HepG2 (cell line): Measurements from ENCODE around the gene SIGLECL1. TPM values are rescaled to one million over a fixed set of nuclear protein-coding genes. Genes with fewer than 3 reads are reported as not detected.

ENCODE experiments used
- ATAC-seq: fragments of 200-7000 bp; cut with Tn5 transposase; 3 replicates; pipeline ENCODE4 v1.9.1; 2020; ENCODE audit warnings: mild to moderate bottlenecking, moderate library complexity
- BruUV-seq: library from RNA; stranded (reverse); fragments of 400-500 nt; replicated peaks from 2 replicates; lab custom pipeline; 2021; lab: Mats Ljungman, UMichigan
- CTCF ChIA-PET: fragments of 300-600 bp; formaldehyde crosslinking; extraction: SDS; loops from one replicate; lab custom pipeline; 2021; ENCODE audit warnings: low total read pairs, inconsistent platforms, low intra/inter-chr PET ratio; lab: Yijun Ruan, JAX
- POLR2A ChIA-PET: fragments of 350-600 bp; sonication (Branson Sonifier 250); formaldehyde crosslinking; loops from one replicate; lab custom pipeline; 2020; ENCODE audit warnings: antibody characterized with exemption, inconsistent platforms; lab: Yijun Ruan, JAX
- DNase-seq: peaks from one replicate; pipeline ENCODE4 v3.0.0-alpha.2; 2015; ENCODE audit warnings: low spot score
- FAIRE-seq: peaks from 3 replicates; lab custom pipeline; 2011; peaks lifted over from hg19 to GRCh38; lab: Jason Lieb, UNC
- H2AFZ ChIP-seq: one replicate; pipeline ENCODE4 v1.6.1; 2011; ENCODE audit warnings: low read length, inconsistent platforms
- H3K27ac ChIP-seq: fragments of 300-600 bp; 3 replicates; pipeline ENCODE4 v1.8.0; 2011; ENCODE audit warnings: mixed run types, mild to moderate bottlenecking, mixed read lengths, low read length, inconsistent platforms; ENCODE audit not compliant: insufficient read depth; ENCODE audit errors: extremely low read length
- H3K27me3 ChIP-seq, 2 experiments: fragments of 200-600 bp in 1 of 2; 2 replicates in 1 of 2; 3 replicates in 1 of 2; pipeline versions ENCODE4 v1.6.0 to v1.8.0; 2011; ENCODE audit warnings: low read length in 2 of 2, mild to moderate bottlenecking in 2 of 2, moderate library complexity in 2 of 2, inconsistent platforms in 1 of 2; ENCODE audit not compliant: insufficient read depth in 2 of 2, control insufficient read depth in 1 of 2
- H3K36me3 ChIP-seq, 2 experiments: fragments of 200-600 bp in 1 of 2; replicated peaks in 1 of 2; 2 replicates in 1 of 2; 3 replicates in 1 of 2; pipeline versions ENCODE4 v1.5.1 to v1.8.0; 2011; ENCODE audit warnings: low read length in 2 of 2, inconsistent platforms in 1 of 2; ENCODE audit not compliant: insufficient read depth in 2 of 2, control insufficient read depth in 1 of 2
- H3K4me1 ChIP-seq: 2 replicates; pipeline ENCODE4 v1.5.1; 2012; ENCODE audit warnings: low read length, inconsistent platforms; ENCODE audit not compliant: insufficient read depth
- H3K4me2 ChIP-seq: 2 replicates; pipeline ENCODE4 v1.6.0; 2011; ENCODE audit warnings: low read depth, low read length, inconsistent platforms
- H3K4me3 ChIP-seq, 3 experiments: fragments of 200-600 bp in 1 of 3; sonication (generic), shearing (Covaris generic) in 1 of 3; replicated peaks in 1 of 3; 2 replicates each; pipeline ENCODE4 v1.5.1; 2011 to 2016; ENCODE audit warnings: low read length in 3 of 3, inconsistent platforms in 2 of 3, low read depth in 2 of 3, mild to moderate bottlenecking in 2 of 3, control low read depth in 1 of 3, mixed read lengths in 1 of 3; ENCODE audit not compliant: insufficient read depth in 1 of 3
- H3K79me2 ChIP-seq: one replicate; pipeline ENCODE4 v1.6.1; 2011; ENCODE audit warnings: low read length, inconsistent platforms; ENCODE audit not compliant: insufficient read depth
- H3K9ac ChIP-seq: 2 replicates; pipeline ENCODE4 v1.6.0; 2011; ENCODE audit warnings: mild to moderate bottlenecking, low read depth, low read length, inconsistent platforms; ENCODE audit not compliant: insufficient read depth
- H3K9me3 ChIP-seq: 2 replicates; pipeline ENCODE4 v1.5.1; 2012; ENCODE audit warnings: mild to moderate bottlenecking, low read length
- H4K20me1 ChIP-seq: 2 replicates; pipeline ENCODE4 v1.6.0; 2011; ENCODE audit warnings: inconsistent platforms, mild to moderate bottlenecking, low read length, moderate library complexity; ENCODE audit not compliant: insufficient read depth
- AHR ChIP-seq: IDR thresholded peaks from 2 replicates; pipeline ENCODE4 v1.6.1; 2018; ENCODE audit warnings: missing genetic modification reagents, missing compliant biosample characterization
- CBX5 ChIP-seq: sonication (generic); formaldehyde crosslinking; IDR thresholded peaks from 2 replicates; pipeline ENCODE4 v1.4.0; 2020; ENCODE audit warnings: missing genetic modification reagents, borderline replicate concordance
- GTF2F1 ChIP-seq: fragments of 150-350 bp; IDR thresholded peaks from 2 replicates; pipeline ENCODE4 v1.6.1; 2014; ENCODE audit warnings: low read length
- NCOA5 ChIP-seq: sonication (generic); formaldehyde crosslinking; IDR thresholded peaks from 2 replicates; pipeline ENCODE4 v1.4.0; 2020; ENCODE audit warnings: missing genetic modification reagents
- SCMH1 ChIP-seq: sonication (generic); formaldehyde crosslinking; IDR thresholded peaks from 2 replicates; pipeline ENCODE4 v1.9.0; 2021; ENCODE audit warnings: missing genetic modification reagents, mild to moderate bottlenecking, borderline replicate concordance
- TEAD2 ChIP-seq: sonication (generic); formaldehyde crosslinking; IDR thresholded peaks from 2 replicates; pipeline ENCODE4 v1.9.0; 2021; ENCODE audit warnings: missing genetic modification reagents
- TSC22D2 ChIP-seq: sonication (generic); formaldehyde crosslinking; IDR thresholded peaks from 2 replicates; pipeline ENCODE4 v1.5.1; 2020; ENCODE audit warnings: missing genetic modification reagents, mild to moderate bottlenecking, borderline replicate concordance
- XBP1 ChIP-seq: sonication (generic); formaldehyde crosslinking; IDR thresholded peaks from 2 replicates; pipeline ENCODE4 v1.5.0; 2020; ENCODE audit warnings: missing genetic modification reagents
- ZNF605 ChIP-seq: sonication (generic); formaldehyde crosslinking; IDR thresholded peaks from 2 replicates; pipeline ENCODE4 v1.8.0; 2022; ENCODE audit warnings: mild to moderate bottlenecking, missing genetic modification reagents
- ZNF775 ChIP-seq: sonication (generic); formaldehyde crosslinking; IDR thresholded peaks from 2 replicates; pipeline ENCODE4 v1.4.0; 2020; ENCODE audit warnings: missing genetic modification reagents, mild to moderate bottlenecking, moderate library complexity, borderline replicate concordance
- WGBS: methylation state at CpG from one replicate; pipeline ENCODE4 v1.1.6; 2017; ENCODE audit warnings: low lambda C conversion rate; 5-methylcytosine and 5-hydroxymethylcytosine counted together
- in situ Hi-C: cut with HindIII; loops from 2 replicates; pipeline ENCODE4 v1.10.0; 2017; ENCODE audit warnings: low pct_unique_long_range_greater_than_20kb; ENCODE audit not compliant: extremely low pct_ligation_motif_present
- intact Hi-C: fragments of 100-400 bp; cut with micrococcal nuclease; formaldehyde crosslinking; loops from one replicate; pipeline ENCODE4 v1.10.0; 2022; ENCODE audit not compliant: unreplicated experiment
- polyA plus RNA-seq, 8 experiments: library from polyadenylated mRNA; depleted of rRNA in 3 of 8; stranded (reverse) in 7 of 8; unstranded in 1 of 8; fragments of >200 nt; fragmentation: Illumina TruSeq in 4 of 8; extraction: Trizol in 4 of 8; gene quantifications; 2 replicates each; pipeline versions ENCODE4 v1.2.1 to v1.2.3, GENCODE V29; 2011 to 2016; ENCODE audit warnings: low read depth in 4 of 8, missing spikeins in 1 of 8, mixed read lengths in 1 of 8; ENCODE audit not compliant: insufficient read depth in 1 of 8
- total RNA-seq, 5 experiments: library from RNA; depleted of rRNA; stranded (reverse); fragments of >200 nt; fragmentation: Illumina TruSeq; extraction: Trizol; gene quantifications; 2 replicates each; pipeline ENCODE4 v1.2.3, GENCODE V29; 2016; ENCODE audit warnings: low read depth in 1 of 5
- TF ChIP-seq, protein P1 (sequence below): sonication (generic); formaldehyde crosslinking; IDR thresholded peaks from 2 replicates; pipeline ENCODE4 v1.5.0; 2020; ENCODE audit warnings: missing genetic modification reagents

The SIGLECL1 gene
- total and polyA plus RNA-seq, 2 of the 13 experiments (the other 11 are each of a cell fraction or from before 2014, with no cell fraction given) = not detected

DNA sequence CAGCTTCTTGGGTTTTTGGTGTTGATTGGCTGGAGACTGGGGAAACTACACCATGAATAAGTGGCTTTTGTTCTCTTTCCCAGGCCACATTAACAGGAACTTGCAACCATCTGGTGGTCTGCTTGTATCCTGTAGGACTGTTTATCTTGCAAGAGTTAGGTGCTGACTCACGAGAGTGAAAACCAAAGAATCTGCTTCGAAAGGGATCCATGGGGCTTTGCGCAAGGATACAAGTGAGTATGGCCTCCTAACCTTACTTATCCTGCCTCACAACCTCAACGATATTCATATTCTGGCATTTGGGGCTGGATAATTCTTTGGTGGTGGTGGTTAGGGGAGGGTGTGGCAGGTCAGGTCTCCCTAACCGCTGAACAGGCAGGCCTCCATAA is 4.7 kb upstream of the SIGLECL1 start:
- FAIRE-seq (no peak), ATAC-seq (no peak), DNase-seq (peak; percentile 3)
- no peak overlapping the region for H2AFZ ChIP-seq
- no peak overlapping the region for H3K27ac ChIP-seq
- H3K36me3 ChIP-seq = no peaks in the 10 kb centered on the region
- H3K9me3 ChIP-seq = no peaks in the 10 kb centered on the region
- H3K4me2 ChIP-seq = no peak overlapping the region
- H4K20me1 ChIP-seq = no peaks in the 10 kb centered on the region
- BruUV-seq = no TSS peak
- peaks cover 5% of the 10 kb centered on the region; the same call in 1 of the 2 replicates for H3K4me1 ChIP-seq
- TF ChIP-seq GTF2F1 (no peak), CBX5 (CRISPR knock-in tag) (no peak), TSC22D2 (no peak), ZNF605 (no peak), NCOA5 (no peak), TEAD2 (CRISPR knock-in tag) (no peak), XBP1 (CRISPR knock-in tag) (no peak), AHR (CRISPR knock-in tag) (no peak), SCMH1 (CRISPR knock-in tag) (no peak), ZNF775 (CRISPR knock-in tag) (no peak)
- TF ChIP-seq, protein P1, sequence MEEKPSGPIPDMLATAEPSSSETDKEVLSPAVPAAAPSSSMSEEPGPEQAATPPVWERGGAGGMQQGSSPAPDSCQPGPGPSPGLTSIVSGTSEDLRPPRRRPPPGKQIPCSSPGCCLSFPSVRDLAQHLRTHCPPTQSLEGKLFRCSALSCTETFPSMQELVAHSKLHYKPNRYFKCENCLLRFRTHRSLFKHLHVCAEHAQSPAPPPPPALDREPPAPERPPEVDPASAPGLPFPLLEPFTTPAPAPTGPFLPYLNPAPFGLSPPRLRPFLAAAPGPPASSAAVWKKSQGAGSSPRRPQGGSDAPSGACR = no peak
- no peaks in the 10 kb centered on the region for H3K79me2 ChIP-seq
- CTCF ChIA-PET = no interaction called here
- no peak overlapping the region for H3K9ac ChIP-seq
- in situ Hi-C loops = no loop called here
- intact Hi-C loops = no loop called here
- 31% methylated on average over 5 of the region's 5 CpGs for WGBS
- H3K4me3 ChIP-seq = no peak overlapping the region
- POLR2A ChIA-PET = no interaction called here
- peaks cover 0 to 4% of the 10 kb centered on the region in 2 experiments; a peak in 1 of 5 replicates for H3K27me3 ChIP-seq
